Panc1 (cell line): ENCODE measurements around the gene OPN5. TPM values are rescaled to one million over a fixed set of nuclear protein-coding genes. Genes with fewer than 3 reads are reported as not detected.

Source experiments
- ATAC-seq: fragments of 200-7000 bp; cut with Tn5 transposase; 2 replicates; pipeline ENCODE4 v1.9.1; 2020; ENCODE audit warnings: mild to moderate bottlenecking, moderate library complexity
- BruUV-seq: library from RNA; stranded (reverse); fragments of 400-500 nt; replicated peaks from 2 replicates; lab custom pipeline; 2021; lab: Mats Ljungman, UMichigan
- CTCF ChIA-PET: fragments of 300-600 bp; sonication (Branson Sonifier 250); formaldehyde crosslinking; loops from one replicate; lab custom pipeline; 2022; ENCODE audit warnings: antibody characterized with exemption; lab: Charles Lee
- POLR2A ChIA-PET: fragments of 300-600 bp; sonication (Branson Sonifier 250); formaldehyde crosslinking; loops from one replicate; lab custom pipeline; 2022; ENCODE audit warnings: antibody characterized with exemption; lab: Charles Lee
- DNase-seq: peaks from one replicate; pipeline ENCODE4 v3.0.0-alpha.2; 2010; ENCODE audit warnings: low read depth, low spot score
- H3K27ac ChIP-seq: 2 replicates; pipeline ENCODE4 v1.5.1; 2011; ENCODE audit warnings: mild to moderate bottlenecking, low read length, inconsistent platforms
- H3K27me3 ChIP-seq: fragments of 200-500 bp; sonication (Bioruptor generic); 2 replicates; pipeline ENCODE4 v1.6.0; 2014; ENCODE audit warnings: low read length, inconsistent platforms; ENCODE audit not compliant: control insufficient read depth, insufficient read depth
- H3K36me3 ChIP-seq: fragments of 200-500 bp; sonication (Bioruptor generic); 2 replicates; pipeline ENCODE4 v1.5.1; 2014; ENCODE audit warnings: inconsistent platforms, mild to moderate bottlenecking, low read length, moderate library complexity; ENCODE audit not compliant: control insufficient read depth, insufficient read depth
- H3K4me1 ChIP-seq: 2 replicates; pipeline ENCODE4 v1.5.1; 2011; ENCODE audit warnings: inconsistent platforms, mild to moderate bottlenecking, low read length, moderate library complexity; ENCODE audit not compliant: control insufficient read depth, insufficient read depth
- H3K4me3 ChIP-seq, 2 experiments: 2 replicates each; pipeline ENCODE4 v1.5.1; 2011 to 2012; ENCODE audit warnings: low read depth in 2 of 2, low read length in 2 of 2, mild to moderate bottlenecking in 2 of 2, inconsistent platforms in 1 of 2, moderate library complexity in 1 of 2
- H3K9me3 ChIP-seq: fragments of 200-500 bp; sonication (Bioruptor generic); 2 replicates; pipeline ENCODE4 v1.5.1; 2014; ENCODE audit warnings: low read depth, mild to moderate bottlenecking, inconsistent platforms, low read length, moderate library complexity; ENCODE audit not compliant: control insufficient read depth, insufficient read depth
- POLR2AphosphoS5 ChIP-seq: IDR thresholded peaks from 2 replicates; pipeline ENCODE4 v1.6.1; 2012; ENCODE audit warnings: mild to moderate bottlenecking, low read depth, low read length, moderate library complexity
- SIN3A ChIP-seq: IDR thresholded peaks from 2 replicates; pipeline ENCODE4 v1.6.1; 2012; ENCODE audit warnings: low read depth, mild to moderate bottlenecking, low read length, moderate library complexity, borderline replicate concordance; ENCODE audit not compliant: insufficient read depth
- TCF7L2 ChIP-seq: IDR thresholded peaks from 2 replicates; pipeline ENCODE4 v1.6.1; 2011; ENCODE audit warnings: mild to moderate bottlenecking, low read depth, low read length, inconsistent platforms
- in situ Hi-C: cut with HindIII; loops from 2 replicates; pipeline ENCODE4 v1.10.0; 2016; ENCODE audit warnings: low sequenced_read_pairs, low pct_unique_long_range_greater_than_20kb
- intact Hi-C: fragments of 100-400 bp; cut with micrococcal nuclease; formaldehyde crosslinking; loops from one replicate; pipeline ENCODE4 v1.10.0; 2022; ENCODE audit not compliant: unreplicated experiment
- total RNA-seq: library from RNA; stranded (reverse); gene quantifications from one replicate; pipeline ENCODE4 v1.2.1, GENCODE V29; 2021; ENCODE audit not compliant: unreplicated experiment
- TF ChIP-seq, protein P1 (sequence below), 2 experiments: IDR thresholded peaks; 2 replicates each; pipeline ENCODE4 v1.6.1; 2011 to 2012; ENCODE audit warnings: low read depth in 2 of 2, control low read depth in 1 of 2, low read length in 1 of 2, mild to moderate bottlenecking in 1 of 2, moderate library complexity in 1 of 2; ENCODE audit not compliant: insufficient read depth in 1 of 2
- TF ChIP-seq, protein P2 (sequence below): fragments of 450-650 bp; IDR thresholded peaks from 2 replicates; pipeline ENCODE4 v1.5.1; 2017; ENCODE audit warnings: mild to moderate bottlenecking

OPN5 gene
- total RNA-seq, 1 experiment from 2014 or later = not detected

- no TSS peak for BruUV-seq
- intact Hi-C loops = no loop called here
Measured at GRCh38 chr6:47749757-47750156, 32.1 kb upstream of the OPN5 start.

DNA sequence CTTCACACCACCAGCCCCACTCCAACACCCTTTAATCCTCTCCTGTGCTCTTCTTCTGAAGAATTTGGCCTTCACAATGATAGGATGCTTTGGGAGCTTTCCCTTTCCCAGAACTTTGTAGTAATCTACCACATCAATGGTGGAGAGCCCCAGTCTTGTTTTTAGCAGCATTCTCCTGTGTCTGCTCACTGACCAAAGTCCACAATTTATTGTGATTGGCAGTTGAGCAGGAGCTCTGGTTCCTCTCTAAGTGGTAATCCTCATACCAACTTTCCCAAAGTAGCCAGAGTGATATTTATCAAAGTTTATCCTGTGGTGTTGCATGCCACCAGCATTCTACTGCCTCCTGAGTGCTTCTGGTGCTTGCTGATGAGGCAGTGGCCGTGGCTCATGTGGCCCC lies 29.0 kb upstream of the OPN5 start:
- intact Hi-C loops = no loop called here
- H3K9me3 ChIP-seq = no peaks in the 10 kb centered on the region
- ATAC-seq (no peak), DNase-seq (no peak)
- H3K27me3 ChIP-seq = no peaks in the 10 kb centered on the region
- CTCF ChIA-PET = no interaction called here
- no peak overlapping the region for H3K27ac ChIP-seq
- no TSS peak for BruUV-seq
- POLR2A ChIA-PET = no interaction called here
- in situ Hi-C loops = no loop called here
- no peak overlapping the region for H3K4me3 ChIP-seq
- no peaks in the 10 kb centered on the region for H3K36me3 ChIP-seq
- H3K4me1 ChIP-seq = no peaks in the 10 kb centered on the region
- no peak for TF ChIP-seq SIN3A
- TF ChIP-seq, protein P1, sequence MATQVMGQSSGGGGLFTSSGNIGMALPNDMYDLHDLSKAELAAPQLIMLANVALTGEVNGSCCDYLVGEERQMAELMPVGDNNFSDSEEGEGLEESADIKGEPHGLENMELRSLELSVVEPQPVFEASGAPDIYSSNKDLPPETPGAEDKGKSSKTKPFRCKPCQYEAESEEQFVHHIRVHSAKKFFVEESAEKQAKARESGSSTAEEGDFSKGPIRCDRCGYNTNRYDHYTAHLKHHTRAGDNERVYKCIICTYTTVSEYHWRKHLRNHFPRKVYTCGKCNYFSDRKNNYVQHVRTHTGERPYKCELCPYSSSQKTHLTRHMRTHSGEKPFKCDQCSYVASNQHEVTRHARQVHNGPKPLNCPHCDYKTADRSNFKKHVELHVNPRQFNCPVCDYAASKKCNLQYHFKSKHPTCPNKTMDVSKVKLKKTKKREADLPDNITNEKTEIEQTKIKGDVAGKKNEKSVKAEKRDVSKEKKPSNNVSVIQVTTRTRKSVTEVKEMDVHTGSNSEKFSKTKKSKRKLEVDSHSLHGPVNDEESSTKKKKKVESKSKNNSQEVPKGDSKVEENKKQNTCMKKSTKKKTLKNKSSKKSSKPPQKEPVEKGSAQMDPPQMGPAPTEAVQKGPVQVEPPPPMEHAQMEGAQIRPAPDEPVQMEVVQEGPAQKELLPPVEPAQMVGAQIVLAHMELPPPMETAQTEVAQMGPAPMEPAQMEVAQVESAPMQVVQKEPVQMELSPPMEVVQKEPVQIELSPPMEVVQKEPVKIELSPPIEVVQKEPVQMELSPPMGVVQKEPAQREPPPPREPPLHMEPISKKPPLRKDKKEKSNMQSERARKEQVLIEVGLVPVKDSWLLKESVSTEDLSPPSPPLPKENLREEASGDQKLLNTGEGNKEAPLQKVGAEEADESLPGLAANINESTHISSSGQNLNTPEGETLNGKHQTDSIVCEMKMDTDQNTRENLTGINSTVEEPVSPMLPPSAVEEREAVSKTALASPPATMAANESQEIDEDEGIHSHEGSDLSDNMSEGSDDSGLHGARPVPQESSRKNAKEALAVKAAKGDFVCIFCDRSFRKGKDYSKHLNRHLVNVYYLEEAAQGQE (IDR thresholded peaks at IDR 0.05; ENCODE audit: insufficient read depth in 1 of 2, low read depth in 2 of 2, low read length in 1 of 2) = no peak
- TF ChIP-seq TCF7L2 = no peak
- TF ChIP-seq POLR2AphosphoS5 = no peak
- TF ChIP-seq, protein P2, sequence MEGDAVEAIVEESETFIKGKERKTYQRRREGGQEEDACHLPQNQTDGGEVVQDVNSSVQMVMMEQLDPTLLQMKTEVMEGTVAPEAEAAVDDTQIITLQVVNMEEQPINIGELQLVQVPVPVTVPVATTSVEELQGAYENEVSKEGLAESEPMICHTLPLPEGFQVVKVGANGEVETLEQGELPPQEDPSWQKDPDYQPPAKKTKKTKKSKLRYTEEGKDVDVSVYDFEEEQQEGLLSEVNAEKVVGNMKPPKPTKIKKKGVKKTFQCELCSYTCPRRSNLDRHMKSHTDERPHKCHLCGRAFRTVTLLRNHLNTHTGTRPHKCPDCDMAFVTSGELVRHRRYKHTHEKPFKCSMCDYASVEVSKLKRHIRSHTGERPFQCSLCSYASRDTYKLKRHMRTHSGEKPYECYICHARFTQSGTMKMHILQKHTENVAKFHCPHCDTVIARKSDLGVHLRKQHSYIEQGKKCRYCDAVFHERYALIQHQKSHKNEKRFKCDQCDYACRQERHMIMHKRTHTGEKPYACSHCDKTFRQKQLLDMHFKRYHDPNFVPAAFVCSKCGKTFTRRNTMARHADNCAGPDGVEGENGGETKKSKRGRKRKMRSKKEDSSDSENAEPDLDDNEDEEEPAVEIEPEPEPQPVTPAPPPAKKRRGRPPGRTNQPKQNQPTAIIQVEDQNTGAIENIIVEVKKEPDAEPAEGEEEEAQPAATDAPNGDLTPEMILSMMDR = no peak

More at GRCh38 chr6:47749757-47750156, 32.1 kb upstream of the OPN5 start:
- Histone ChIP-seq H3K36me3 (no peaks in the 10 kb centered on the region), H3K9me3 (no peaks in the 10 kb centered on the region), H3K27me3 (no peaks in the 10 kb centered on the region), H3K4me3 (no peak overlapping the region), H3K4me1 (no peaks in the 10 kb centered on the region), H3K27ac (no peak overlapping the region)
- ATAC-seq (no peak), DNase-seq (no peak)
- ChIA-PET CTCF (no interaction called here), POLR2A (no interaction called here)
- in situ Hi-C loops = no loop called here
- TF ChIP-seq TCF7L2 = no peak
- TF ChIP-seq SIN3A = no peak
- TF ChIP-seq, protein P1 (IDR thresholded peaks at IDR 0.05; ENCODE audit: insufficient read depth in 1 of 2, low read depth in 2 of 2, low read length in 1 of 2) = no peak
- TF ChIP-seq, protein P2 = no peak
